ENCODE measurements around the gene DIRAS2.

GRCh38 chr9:90569511-90569910 is 73.1 kb downstream of the DIRAS2 start:
- TF ChIP-seq CTCF (IDR thresholded peaks at IDR 0.05) (no peak), POLR2A (IDR thresholded peaks at IDR 0.05) (no peak)
